Breast epithelium (tissue), 3 donors: ENCODE measurements around the gene RPL23.

Source experiments
- CTCF ChIP-seq, 3 donors: fragments of 450-650 bp; IDR thresholded peaks; one replicate each; pipeline ENCODE4 v1.5.1; 2016 to 2017; ENCODE audit warnings: antibody characterized with exemption in 3 of 3, mild to moderate bottlenecking in 3 of 3, moderate library complexity in 3 of 3
- POLR2A ChIP-seq: fragments of 450-650 bp; IDR thresholded peaks from one replicate; pipeline ENCODE4 v1.6.1; 2016; ENCODE audit warnings: antibody characterized with exemption, mild to moderate bottlenecking, moderate library complexity
- POLR2AphosphoS5 ChIP-seq, 3 donors: sonication (generic); formaldehyde crosslinking; IDR thresholded peaks; one replicate each; pipeline ENCODE4 v1.6.1; 2017; ENCODE audit warnings: antibody characterized with exemption in 3 of 3

GRCh38 chr17:38893607-38894006 lies 40.1 kb upstream of the RPL23 start:
- TF ChIP-seq POLR2A (no peak), CTCF (IDR thresholded peaks at IDR 0.05) (no peak), POLR2AphosphoS5 (IDR thresholded peaks at IDR 0.05) (no peak)
